Osteocyte (in vitro differentiated cells): ENCODE measurements around the gene STX3. TPM values are rescaled to one million over a fixed set of nuclear protein-coding genes. Genes with fewer than 3 reads are reported as not detected.

Experiments
- DNase-seq: peaks from one replicate; pipeline ENCODE4 v3.0.0; 2021; ENCODE audit warnings: mixed read lengths; ENCODE audit not compliant: unreplicated experiment; ENCODE audit errors: extremely low spot score
- H3K27ac Mint-ChIP-seq: one replicate; pipeline ENCODE4 v1.8.0; 2021; ENCODE audit warnings: mild to moderate bottlenecking, mixed read lengths; ENCODE audit not compliant: unreplicated experiment
- H3K27me3 Mint-ChIP-seq: one replicate; pipeline ENCODE4 v1.8.0; 2021; ENCODE audit warnings: mixed read lengths; ENCODE audit not compliant: unreplicated experiment
- H3K36me3 Mint-ChIP-seq: one replicate; pipeline ENCODE4 v1.8.0; 2021; ENCODE audit warnings: mixed read lengths; ENCODE audit not compliant: unreplicated experiment
- H3K4me1 Mint-ChIP-seq: one replicate; pipeline ENCODE4 v1.8.0; 2021; ENCODE audit warnings: mixed read lengths; ENCODE audit not compliant: unreplicated experiment
- H3K4me3 Mint-ChIP-seq: one replicate; pipeline ENCODE4 v1.8.0; 2021; ENCODE audit warnings: mild to moderate bottlenecking, moderate library complexity, mixed read lengths; ENCODE audit not compliant: unreplicated experiment
- H3K9me3 Mint-ChIP-seq: one replicate; pipeline ENCODE4 v1.8.0; 2021; ENCODE audit warnings: mixed read lengths; ENCODE audit not compliant: unreplicated experiment
- total RNA-seq: library from RNA; stranded (reverse); gene quantifications from 2 replicates; pipeline ENCODE4 v1.2.1, GENCODE V29; 2021
- TF ChIP-seq, protein P1 (sequence below): fragments of 200-600 bp; sonication (generic); IDR thresholded peaks from 2 replicates; pipeline ENCODE4 v1.5.0; 2021; ENCODE audit warnings: antibody characterized with exemption, mild to moderate bottlenecking, moderate library complexity

Gene STX3
- total RNA-seq, 1 donor from 2014 or later: 17.8 TPM

DNA sequence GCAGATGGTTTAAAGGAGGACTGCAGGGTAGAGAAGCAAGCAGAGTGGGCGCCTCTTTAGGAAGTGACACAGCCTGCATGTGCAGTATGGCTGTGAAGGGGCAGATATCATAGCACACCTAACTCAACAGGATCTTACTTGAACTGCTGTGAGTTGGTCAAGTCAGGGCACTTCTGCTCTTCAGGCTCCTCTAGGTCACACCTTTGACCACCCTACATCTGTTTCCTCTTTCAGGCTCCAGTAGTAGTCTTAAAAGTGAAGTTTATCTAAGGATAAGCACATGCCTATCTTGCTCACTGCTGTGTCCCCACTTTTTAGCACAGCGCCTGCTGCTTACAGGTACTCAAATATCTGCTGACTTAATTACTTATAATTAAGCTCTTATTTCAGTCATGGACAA lies 48.9 kb downstream of the STX3 start:
- Mint-ChIP-seq H3K27ac (no peak overlapping the region), H3K4me1 (peaks cover 7% of the 10 kb centered on the region), H3K9me3 (no peaks in the 10 kb centered on the region), H3K27me3 (no peaks in the 10 kb centered on the region), H3K36me3 (peaks cover 28% of the 10 kb centered on the region), H3K4me3 (no peak overlapping the region)
- TF ChIP-seq, protein P1, sequence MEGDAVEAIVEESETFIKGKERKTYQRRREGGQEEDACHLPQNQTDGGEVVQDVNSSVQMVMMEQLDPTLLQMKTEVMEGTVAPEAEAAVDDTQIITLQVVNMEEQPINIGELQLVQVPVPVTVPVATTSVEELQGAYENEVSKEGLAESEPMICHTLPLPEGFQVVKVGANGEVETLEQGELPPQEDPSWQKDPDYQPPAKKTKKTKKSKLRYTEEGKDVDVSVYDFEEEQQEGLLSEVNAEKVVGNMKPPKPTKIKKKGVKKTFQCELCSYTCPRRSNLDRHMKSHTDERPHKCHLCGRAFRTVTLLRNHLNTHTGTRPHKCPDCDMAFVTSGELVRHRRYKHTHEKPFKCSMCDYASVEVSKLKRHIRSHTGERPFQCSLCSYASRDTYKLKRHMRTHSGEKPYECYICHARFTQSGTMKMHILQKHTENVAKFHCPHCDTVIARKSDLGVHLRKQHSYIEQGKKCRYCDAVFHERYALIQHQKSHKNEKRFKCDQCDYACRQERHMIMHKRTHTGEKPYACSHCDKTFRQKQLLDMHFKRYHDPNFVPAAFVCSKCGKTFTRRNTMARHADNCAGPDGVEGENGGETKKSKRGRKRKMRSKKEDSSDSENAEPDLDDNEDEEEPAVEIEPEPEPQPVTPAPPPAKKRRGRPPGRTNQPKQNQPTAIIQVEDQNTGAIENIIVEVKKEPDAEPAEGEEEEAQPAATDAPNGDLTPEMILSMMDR: no peak
- no peak for DNase-seq

DNA sequence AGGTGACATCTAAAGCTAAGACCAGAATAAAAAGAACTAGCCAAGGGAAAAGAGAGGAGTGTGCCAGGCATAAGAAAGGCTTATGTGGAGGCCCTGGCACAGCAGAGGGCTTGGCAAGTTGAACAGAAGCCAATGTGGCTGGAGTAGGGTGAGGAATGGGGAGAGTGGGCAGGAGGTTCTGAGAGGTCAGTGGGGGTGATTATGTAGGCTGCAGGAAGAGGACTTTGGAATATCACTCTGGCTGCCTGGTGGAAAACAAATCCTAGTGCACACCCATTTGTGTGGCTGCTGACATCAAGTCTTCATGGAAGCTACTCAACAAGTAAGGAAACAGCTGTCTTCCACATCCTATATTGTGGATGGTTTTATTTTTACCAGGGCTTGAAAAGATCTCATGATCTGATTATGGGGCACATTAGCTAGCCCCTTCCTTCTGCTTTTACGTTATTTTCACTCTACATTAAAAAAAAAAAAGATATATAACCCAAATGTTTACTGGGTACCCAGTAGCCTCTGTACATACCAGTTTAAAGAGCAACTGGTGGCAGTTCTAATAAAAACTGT lies 52.0 kb downstream of the STX3 start:
- no peak overlapping the region for H3K27ac Mint-ChIP-seq
- DNase-seq: no peak
- peaks cover 23% of the 10 kb centered on the region for H3K4me1 Mint-ChIP-seq
- H3K4me3 Mint-ChIP-seq: no peak overlapping the region
- TF ChIP-seq, protein P1: no peak
- no peaks in the 10 kb centered on the region for H3K27me3 Mint-ChIP-seq
- H3K36me3 Mint-ChIP-seq: peaks cover 19% of the 10 kb centered on the region
- H3K9me3 Mint-ChIP-seq: peaks cover 4% of the 10 kb centered on the region

DNA sequence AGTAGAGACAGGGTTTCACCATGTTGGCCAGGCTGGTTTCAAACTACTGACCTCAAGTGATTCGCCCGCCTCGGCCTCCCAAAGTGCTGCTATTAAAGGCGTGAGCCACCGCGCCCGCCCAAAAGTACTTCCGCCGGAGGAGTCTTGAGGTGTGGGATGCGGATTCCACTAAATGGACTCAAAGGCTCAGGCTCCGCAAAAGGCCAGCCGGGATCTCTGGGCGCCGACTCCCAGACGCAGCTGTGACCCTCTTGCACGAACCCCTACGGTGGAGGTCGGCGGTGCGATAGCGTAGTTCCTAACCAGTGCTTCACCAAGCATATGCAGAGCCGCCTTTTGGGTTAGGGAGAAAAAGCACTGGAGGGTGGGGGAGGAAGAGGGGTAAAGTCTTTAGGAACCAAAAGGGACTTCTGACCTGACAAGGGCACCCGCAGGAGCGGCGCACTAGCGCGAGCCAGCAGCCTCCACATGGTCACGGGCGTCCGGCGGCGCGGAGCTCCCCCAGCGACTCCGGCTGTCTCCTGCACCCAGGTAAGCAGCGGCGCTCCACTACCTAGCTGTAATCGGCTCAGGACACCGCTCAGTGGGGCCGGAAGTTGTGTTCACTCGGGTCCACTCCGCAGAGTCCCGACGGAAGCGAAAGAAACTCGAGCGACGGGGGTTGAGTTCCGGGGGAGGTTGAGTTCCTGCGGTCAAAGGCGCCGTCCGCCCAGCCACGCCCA lies 55.2 kb downstream of the STX3 start, which contains the start of gene MRPL16:
Gene MRPL16, minus strand, starts transcription at position 590 of the 722 bp plus-strand sequence. Its CDS starts 120 bp downstream, at position 470.
- TF ChIP-seq, protein P1: no peak
- peaks cover 4% of the 10 kb centered on the region for H3K9me3 Mint-ChIP-seq
- peaks cover 19% of the 10 kb centered on the region for H3K36me3 Mint-ChIP-seq
- H3K27ac Mint-ChIP-seq: peak within 1 kb of the TSS; percentile 80
- peaks cover 23% of the 10 kb centered on the region for H3K4me1 Mint-ChIP-seq
- peaks cover 11% of the 10 kb centered on the region for H3K27me3 Mint-ChIP-seq
- peak within 1 kb of the TSS; percentile 88 for H3K4me3 Mint-ChIP-seq
- DNase-seq: peak; percentile 92

DNA sequence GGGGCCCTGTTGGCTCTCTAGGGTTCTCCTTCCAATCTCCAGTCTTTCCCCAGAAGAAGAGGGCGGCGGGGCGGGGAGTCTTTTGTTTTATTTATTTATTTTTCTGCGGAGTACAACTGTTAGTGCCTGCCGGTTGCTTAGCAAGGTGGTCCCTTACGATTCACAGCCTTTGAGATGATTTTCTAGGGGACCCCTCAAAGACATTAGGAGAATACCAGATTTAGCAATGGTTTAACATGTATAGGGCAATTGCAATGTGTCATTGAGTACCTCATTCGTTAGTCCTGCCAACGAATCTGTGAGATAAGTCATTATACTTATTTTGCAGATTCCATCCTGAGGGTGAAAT lies 55.7 kb downstream of the STX3 start:
- Mint-ChIP-seq H3K9me3 (peaks cover 4% of the 10 kb centered on the region), H3K27ac (peak overlapping the region; percentile 80), H3K4me3 (peak overlapping the region; percentile 88), H3K4me1 (peaks cover 23% of the 10 kb centered on the region), H3K36me3 (peaks cover 19% of the 10 kb centered on the region), H3K27me3 (peaks cover 11% of the 10 kb centered on the region)
- TF ChIP-seq, protein P1: no peak
- no peak for DNase-seq

DNA sequence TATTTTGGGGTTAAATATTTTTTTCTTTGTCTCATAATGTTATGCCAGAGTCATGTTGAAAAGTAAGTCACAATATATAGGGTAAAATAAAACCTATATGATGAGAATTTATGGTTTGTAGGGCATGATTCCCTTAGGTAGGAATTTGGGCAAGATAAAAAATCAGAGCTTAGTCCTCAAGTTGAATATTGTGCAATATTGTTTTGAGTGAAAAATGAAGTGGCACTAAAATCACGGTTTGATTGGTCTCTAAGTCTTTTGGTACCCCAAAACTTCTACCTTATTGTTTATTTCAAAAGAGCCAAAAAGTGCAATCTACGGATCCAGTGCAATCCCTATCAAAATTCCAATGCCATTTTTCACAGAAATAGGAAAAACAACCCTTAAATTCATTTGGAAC lies 57.0 kb downstream of the STX3 start:
- no peak for DNase-seq
- Mint-ChIP-seq H3K9me3 (peaks cover 4% of the 10 kb centered on the region), H3K4me1 (peaks cover 23% of the 10 kb centered on the region), H3K27me3 (peaks cover 22% of the 10 kb centered on the region), H3K4me3 (no peak overlapping the region), H3K27ac (no peak overlapping the region), H3K36me3 (peaks cover 8% of the 10 kb centered on the region)
- TF ChIP-seq, protein P1: no peak
